Activated naive CD4-positive, alpha-beta T cell treated with anti-CD3 and anti-CD28 coated beads, Interleukin-2, amount 50 U/mL, for 16 hours (primary cell): ENCODE measurements around the gene CTRB1.
"Not testable (repeated sequence)": the region's sequence is repeated elsewhere in the genome, so short reads cannot be mapped to it uniquely, and the experiment has no call there.

Source experiments
- DNase-seq: peaks from one replicate; pipeline ENCODE4 v3.0.0-alpha.2; 2020

Gene CTRB1

DNA sequence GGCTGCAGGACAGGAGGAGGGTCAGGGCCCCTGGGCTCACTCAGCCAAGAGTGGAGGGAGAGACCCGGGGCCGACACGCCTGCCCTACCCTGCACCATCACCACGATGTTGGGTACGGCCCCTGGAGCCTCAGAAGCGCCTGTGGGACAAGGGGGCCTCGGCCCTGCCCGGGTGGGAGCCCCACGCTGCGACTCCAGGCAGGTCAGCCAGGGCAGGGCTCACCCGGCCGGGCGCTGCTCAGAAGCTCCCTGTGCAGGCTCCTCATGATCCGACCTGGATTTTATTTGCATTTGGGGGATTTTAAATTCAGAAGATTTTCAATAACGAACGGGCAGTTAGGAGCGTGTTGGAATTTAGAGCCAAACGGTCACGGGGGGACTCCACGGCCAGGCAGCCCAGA, 13.9 kb upstream of the CTRB1 start:
- DNase-seq, result not testable (repeated sequence)

GRCh38 chr16:75205438-75205837, 13.3 kb upstream of the CTRB1 start:
- not testable (repeated sequence) for DNase-seq

- DNase-seq, result not testable (repeated sequence)
Measured at GRCh38 chr16:75205961-75206748, 12.6 kb upstream of the CTRB1 start.

GRCh38 chr16:75206749-75207451, 11.9 kb upstream of the CTRB1 start, which contains the start of gene CTRB2:
TSS of gene CTRB2 (minus strand) at chr16:75207161. CDS start at chr16:75207141, 20 bp downstream.
- no peak for DNase-seq

DNA sequence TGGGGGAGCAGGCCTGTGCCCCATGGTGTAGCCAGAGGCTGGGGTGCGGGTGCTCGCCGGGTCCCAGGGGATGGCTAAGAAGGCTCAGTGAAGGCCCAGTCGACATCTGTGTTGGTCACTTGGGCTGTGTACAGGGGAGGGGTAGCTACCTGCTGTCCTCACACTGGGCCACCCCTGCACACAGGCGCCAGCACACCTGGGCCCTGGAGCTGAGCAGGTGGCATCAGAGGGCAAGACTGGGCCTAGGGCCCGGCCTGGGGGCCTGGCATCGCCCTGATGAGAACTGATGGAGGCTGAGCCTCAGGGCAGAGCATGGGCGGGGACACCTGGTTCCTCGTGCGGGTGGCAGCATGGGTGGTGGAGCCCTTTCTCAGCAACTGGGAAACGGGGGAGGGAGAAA, 11.0 kb upstream of the CTRB1 start:
- DNase-seq, result no peak

DNA sequence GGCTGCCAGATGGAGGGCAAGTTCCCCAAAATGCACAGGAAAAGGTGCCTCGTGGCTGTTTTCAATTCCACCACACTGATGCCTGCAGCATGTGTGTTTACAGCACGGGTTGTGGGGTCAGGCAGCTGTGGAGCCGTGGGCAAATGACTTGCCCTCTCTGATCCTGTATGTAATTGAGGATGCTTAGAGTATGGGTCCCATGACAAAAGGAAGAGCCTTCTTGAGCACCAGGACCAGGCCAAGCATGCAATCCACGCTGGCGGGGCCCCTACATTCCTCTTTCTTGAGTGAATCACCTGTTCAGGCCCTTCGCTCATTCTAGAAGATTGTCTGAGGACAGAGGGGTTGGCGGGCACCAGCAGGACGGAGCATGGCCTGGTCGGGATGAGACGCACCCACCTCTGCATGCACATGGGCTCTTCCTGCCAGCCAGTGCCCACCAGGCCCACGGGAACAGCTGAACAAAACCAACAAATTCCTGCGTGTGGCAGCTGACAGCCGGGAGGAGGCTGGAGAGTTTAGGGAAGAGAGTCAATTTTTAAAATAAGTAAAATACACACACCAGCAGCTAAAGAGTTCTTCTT, 10.5 kb upstream of the CTRB1 start:
- no peak for DNase-seq

- DNase-seq, result no peak
Measured at GRCh38 chr16:75208861-75209505, 9.8 kb upstream of the CTRB1 start.

DNA sequence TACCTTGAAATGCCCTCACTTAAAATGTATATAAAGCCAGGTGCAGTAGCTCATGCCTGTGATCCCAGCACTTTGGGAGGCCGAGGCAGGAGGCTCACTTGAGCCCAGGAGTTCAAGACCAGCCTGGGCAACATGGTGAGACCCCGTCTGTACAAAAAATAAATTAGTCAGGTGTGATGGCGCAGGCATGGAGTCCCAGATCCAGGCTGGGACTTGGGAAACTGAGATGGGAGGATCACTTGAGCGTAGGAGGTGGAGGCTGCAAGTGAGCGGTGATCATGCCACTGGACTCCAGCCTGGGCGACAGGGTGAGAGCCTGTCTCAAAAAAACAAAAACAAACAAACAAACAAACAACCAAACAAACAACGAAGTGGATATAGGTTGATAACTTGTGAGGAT, 9.3 kb upstream of the CTRB1 start:
- DNase-seq, result not testable (repeated sequence)

GRCh38 chr16:75209944-75210343, 8.8 kb upstream of the CTRB1 start:
- no peak for DNase-seq

GRCh38 chr16:75211286-75211685, 7.5 kb upstream of the CTRB1 start:
- not testable (repeated sequence) for DNase-seq

- DNase-seq, result no peak
Measured at GRCh38 chr16:75216127-75216526, 2.7 kb upstream of the CTRB1 start.

DNA sequence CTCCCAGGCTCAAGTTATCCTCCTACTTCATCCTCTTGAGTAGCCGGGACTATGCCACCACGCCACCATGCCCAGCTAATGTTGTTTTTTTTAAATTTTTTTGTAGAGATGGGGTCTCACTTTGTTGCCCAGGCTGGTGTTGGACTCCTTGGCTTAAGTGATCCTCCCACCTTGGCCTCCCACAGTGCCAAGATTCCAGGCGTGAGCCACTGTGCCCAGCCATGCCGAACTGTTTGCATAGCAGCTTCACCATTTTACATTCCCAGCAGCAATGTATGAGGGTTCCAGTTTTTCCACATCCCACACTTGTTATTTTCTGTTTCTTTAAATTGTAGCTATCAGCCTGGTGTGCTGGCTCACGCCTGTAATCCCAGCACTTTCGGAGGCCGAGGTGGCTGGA, 2.2 kb upstream of the CTRB1 start:
- no peak for DNase-seq

- no peak for DNase-seq
Measured at GRCh38 chr16:75217389-75217851, 1.4 kb upstream of the CTRB1 start.

GRCh38 chr16:75219088-75219487, 300 bp downstream of the CTRB1 start:
- DNase-seq, result no peak

- no peak for DNase-seq
Measured at GRCh38 chr16:75219838-75220237, 1.1 kb downstream of the CTRB1 start.

DNA sequence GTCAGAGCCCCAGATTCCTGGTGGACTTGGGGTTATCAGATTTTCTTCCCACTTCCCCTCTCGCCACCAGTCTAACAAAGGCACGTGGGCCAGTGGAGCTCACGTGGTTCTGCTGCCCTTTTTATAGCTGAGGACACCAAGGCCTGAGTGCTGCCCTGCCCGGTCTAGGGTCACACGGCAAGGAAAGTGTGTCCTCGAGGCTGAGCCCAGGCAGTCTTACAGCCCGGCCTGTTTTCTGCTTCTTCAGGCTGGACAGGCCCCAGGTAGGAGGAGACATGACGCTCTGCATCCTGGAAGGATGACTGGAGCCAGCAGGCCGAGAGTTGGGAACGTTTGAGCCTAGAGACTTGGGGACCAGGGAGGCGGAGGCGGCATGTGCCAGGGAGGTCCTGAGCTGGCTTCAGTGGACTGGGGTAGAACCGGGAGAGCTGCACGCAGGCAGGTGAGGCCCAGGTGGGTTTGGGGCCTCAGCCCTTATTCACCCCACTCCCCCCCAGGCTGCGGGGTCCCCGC, 3.5 kb downstream of the CTRB1 start:
- DNase-seq, result no peak

DNA sequence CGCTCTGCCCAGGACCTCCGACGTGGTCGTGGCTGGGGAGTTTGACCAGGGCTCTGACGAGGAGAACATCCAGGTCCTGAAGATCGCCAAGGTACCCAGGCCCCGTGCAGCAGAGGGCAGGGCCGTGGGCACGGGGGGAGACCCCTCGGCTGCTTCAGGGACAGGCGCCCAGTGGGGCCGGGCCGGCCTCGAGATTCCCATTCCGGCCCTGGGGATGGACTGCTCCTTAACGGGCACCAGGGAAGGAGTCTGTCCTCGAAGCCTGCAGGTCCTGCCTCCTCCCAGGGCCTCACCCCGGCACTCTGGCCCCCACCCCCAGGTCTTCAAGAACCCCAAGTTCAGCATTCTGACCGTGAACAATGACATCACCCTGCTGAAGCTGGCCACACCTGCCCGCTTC, 4.3 kb downstream of the CTRB1 start:
- DNase-seq, result not testable (repeated sequence)

DNA sequence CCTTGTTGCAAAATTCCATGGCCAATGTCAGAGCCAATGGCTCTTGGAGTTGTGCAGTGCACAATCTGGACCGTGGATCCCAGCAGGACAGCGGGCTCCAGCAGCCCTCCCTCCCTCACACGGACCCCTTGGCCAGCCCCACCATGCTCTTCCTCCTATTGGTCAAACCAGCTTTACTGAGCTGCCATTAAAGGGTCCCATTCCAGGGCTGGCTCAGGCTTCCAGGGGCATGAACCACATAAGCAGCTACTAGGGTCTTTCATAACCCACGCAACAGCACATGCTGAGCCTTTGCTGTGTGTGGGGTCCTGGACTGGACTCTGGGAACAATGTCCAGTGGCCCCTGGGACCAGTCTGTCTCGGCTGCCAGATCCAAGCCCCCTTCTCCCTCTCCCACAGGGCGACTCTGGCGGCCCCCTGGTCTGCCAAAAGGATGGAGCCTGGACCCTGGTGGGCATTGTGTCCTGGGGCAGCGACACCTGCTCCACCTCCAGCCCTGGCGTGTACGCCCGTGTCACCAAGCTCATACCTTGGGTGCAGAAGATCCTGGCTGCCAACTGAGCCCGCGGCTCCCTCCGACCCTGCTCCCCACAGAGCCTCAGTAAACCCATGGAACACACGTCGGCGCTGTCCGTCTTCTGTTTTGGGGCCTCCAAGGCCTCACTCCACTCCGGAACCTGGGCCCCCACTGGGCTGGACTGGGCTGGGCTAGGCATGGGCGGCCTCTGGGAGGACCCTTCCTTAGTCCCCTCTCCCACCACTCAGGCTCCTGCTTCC, 5.7 kb downstream of the CTRB1 start:
- no peak for DNase-seq

DNA sequence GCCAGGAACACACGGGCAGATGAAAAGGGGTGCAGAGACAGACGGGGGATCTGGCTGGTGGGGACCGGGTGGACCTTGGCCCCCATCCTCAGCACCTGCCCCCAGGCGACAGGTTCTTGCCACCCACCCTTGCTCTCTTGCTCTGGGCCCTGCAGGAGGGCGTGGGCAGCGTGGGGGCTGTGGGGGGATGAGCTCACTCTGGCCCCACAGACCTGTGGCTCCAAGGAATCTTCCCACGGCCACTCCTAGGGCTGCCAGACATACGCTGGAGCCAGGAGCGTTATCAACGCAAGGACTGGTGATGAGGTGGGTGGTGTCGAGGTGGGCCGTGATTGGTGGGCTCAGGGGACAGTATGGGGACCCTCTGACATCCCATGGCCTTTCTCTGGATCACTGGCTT, 6.3 kb downstream of the CTRB1 start:
- DNase-seq, result no peak

DNA sequence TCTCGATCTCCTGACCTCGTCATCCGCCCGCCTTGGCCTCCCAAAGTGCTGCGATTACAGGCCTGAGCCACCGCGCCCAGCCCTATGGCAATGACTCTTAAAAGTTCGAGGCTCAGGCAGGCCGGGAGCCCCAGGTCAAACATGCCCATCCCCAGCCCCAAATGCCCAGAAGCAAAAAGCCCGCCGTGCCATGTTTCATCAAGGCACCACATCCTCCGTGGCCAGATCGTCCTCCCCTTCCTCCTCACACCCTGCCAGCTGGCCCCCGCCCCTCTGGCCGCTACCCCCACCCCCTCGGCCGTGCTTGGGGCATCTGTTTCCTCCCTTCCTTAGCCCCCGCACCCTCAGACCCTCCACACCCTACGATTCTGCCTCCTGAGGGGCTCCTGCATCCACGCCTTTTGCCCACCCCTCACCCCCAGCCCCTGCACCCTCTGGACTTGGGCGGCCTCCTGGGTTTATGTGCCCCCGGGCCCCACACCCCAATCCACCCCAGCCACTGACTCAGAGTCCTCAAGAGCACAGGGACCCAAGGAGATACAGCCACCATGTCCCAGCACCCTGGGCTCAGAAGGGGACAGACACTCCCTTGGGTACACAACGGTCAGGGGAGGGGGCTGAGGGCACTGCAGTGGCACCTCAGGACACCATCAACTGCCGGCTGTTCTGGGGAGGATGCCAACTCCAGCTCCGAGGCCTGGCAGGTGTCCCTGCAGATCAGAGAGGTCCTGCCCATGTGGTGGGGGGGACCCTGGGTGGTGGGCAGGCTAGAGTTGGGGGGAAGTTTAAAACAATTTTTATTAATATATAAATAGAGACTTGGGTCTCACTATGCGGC, 7.1 kb downstream of the CTRB1 start:
- no peak for DNase-seq
